ENCODE data around the gene CCNYL1.
"Not testable (repeated sequence)": the region's sequence is repeated elsewhere in the genome, so short reads cannot be mapped to it uniquely, and the experiment has no call there.

CCNYL1 gene

DNA sequence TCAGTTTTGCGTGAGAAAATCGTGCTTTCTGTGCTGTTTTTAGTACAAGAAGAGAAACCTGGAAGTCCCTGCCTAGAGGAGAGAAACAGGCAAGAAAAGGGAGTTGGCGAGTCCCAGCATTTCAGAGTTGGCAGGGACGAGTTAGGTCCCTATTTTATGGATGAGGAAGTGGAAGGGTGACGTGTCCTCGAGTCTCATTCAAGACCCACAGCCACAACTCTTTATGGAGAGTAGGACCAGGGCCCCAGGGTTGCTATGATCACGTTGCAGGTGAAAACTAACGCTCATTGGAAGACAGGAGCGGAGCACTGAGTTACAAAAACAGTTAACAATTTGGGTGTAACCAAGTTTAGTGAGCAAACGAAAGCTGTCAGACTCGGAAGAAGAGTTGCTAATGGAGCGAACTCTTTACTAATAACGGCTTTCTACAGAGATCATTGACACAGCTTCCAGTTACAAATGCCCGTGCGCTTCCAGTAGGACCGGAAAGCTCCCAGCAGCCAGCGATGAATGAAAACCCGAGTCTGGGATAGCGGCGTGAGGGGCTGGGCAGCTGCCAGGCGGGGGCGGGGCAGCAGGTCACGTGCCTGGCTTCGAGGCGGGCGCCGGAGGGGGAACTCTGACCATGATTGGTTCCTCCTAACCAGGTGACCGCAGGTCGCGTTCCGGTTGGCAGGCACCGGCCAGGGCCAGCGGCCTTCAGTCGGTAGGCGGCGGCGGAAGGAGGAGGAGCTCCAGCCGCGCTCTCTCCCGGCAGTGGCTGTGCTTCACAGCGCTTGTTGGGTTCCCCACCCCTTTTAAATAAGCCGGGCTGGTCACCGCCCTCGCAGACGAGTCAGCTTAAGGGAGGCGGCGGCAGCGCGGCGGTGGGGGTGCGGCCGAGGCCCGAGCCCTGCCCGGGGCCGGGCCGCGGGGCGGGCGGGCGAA, at the start of gene CCNYL1:
Gene CCNYL1, plus strand, starts transcription at position 827 of the 927 bp plus-strand sequence. CDS start 257 bp downstream, outside the sequence.
- DNase-seq (ENCODE audit: low read depth) = peak; percentile 96

DNA sequence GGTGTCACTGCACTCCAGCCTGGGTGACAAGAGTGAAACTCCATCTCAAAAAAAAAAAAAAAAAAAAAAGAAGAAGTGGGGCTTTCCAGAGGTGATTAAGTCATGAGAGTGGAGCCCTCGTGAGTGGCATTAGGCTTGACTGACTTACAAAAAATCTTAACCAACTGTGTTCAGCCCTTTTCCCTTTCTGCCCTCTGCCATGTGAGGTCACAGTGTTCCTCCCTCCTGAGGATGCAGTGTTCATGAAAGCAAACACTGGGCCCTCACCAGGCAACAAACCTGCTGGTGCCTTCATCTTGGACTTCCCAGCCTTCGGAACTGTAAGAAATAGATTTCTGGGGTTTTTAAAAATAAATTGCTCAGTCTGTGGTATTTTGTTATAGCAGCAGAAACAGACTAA, 49.2 kb upstream of the CCNYL1 start:
- no peak for DNase-seq (ENCODE audit: low read depth)

DNA sequence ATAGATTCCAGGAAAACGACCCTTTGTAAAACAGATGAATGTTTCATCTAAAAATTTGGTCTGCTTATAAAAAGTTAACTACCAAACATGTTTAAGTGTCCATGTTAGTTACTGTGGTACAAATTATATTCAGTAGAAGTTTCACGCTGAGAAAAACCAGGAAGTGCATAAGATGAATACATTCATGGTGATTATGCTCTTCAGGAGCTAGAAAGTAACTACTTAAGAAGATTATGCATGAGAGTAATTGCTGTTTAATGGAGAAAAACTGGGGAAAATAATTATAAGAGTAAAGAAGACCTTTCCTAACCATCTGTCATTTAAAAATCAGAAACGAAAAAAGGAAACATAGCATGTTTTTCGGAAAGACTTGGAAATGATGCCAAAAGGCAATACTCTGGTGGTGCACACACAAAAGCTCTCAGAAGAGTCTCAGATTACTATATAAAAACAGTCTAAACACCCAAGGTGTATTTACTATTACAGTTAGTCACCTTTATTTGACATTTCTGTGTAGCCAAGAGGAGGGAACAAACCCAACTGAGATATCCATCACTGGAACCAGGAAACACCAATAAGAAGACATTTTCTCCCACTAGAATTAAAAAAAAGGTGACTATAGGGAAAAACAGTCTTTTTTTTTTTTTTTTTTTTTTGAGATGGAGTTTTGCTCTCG, 47.4 kb upstream of the CCNYL1 start:
- DNase-seq (ENCODE audit: low read depth) = no peak

DNA sequence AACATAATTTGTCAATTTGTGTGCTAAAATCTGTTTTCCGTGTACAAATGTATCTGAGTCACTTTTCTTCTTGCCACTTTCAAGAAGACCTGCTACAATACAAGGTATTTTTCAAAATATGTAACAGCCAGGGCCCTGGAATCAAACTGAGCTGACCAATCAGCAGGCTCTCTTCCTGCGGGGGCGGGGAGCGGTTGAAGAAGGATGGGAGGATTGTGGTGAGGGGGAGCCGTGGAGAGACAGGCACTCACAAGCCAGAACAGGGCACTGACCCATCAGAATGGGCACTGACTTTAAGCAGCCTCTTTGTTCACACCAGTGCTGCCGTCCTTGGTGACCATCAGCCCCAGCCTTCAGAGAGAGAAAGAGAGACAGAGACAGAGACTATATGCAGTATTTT, 40.6 kb upstream of the CCNYL1 start:
- DNase-seq (ENCODE audit: low read depth) = no peak

DNA sequence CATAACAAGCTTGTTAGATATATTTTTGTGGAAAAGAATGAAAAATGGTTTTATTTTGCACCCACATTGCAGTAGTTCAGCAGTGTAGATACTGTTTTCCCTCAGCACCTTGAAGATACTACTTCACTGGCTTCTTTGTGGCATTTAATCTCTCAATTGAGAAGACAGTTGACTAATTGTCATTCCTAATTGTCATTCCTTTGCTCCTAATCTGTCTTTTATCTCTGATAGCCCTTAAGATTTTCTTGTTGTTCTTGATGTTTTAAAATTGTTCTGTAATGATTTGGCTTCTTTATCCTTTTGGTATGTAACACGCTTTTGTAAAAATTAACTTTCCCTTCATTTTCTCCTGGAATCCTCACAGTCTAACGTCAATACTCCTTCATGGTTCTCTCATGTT, 38.0 kb upstream of the CCNYL1 start:
- DNase-seq (ENCODE audit: low read depth) = no peak

DNA sequence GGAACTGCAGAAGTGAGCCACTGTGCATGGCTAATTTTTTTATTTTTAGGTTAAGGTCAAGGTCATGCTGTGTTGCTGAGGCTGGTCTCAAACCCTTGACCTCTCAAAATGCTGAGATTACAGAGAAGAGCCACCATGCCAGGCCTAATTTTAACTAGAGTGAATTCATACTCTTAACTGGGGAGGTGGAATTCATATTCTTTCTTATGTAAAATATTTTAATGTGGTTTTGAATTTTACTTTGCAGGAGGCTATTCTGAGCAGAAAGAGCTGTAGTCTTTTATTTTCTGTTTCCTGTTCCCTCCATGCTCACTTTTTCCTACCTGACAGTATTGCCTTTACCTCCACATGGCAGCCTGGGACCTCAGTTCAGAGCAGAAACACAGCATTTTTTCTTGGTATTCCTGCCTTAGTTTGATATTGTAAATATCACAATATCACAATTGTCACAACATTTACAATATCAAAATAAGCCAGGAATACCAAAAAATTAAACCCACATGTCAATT, 37.1 kb upstream of the CCNYL1 start:
- no peak for DNase-seq (ENCODE audit: low read depth)

DNA sequence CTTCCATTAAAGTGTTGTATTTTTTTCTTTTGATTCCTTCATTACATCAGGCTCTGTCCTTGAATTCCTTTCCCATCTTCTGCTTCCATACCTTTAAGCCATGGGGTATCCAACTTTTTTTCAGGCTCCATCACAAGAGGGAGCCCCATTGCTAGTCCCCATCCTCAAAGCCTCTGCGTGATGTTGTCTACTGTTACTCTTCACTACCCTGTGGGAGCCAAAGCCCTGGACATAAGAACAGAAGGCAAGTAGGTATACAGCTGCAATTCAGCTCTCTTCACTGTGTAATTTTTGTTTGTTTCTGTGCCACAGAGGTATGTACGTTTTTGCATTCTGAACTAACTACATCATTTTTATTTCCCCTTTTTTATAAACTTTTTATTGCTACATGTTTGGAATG, 36.6 kb upstream of the CCNYL1 start:
- no peak for DNase-seq (ENCODE audit: low read depth)

DNA sequence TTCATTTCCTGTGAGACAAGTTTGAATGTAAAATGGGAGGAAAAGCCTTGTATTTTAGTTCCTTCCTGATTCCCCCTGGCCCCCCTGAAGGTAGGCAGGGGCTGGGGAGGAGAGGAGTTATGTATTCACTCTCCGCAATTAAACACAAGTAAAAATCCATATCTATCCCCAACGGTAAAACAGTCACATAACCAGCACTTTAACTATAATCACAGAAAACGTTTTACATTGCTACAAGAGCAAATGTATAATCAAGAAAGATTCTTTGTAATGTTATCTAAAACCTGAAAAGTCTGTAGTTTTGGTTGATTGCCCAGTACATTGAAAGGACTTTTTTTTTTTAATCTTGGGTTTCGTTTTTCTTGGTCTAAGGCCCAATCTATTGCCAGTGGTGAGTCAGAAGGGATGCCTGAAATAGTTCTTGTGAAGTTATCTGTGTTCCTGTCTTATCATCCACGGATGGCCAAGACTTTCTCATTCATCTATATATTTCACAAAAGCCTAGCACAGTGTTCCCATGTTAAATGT, 34.5 kb upstream of the CCNYL1 start:
- DNase-seq (ENCODE audit: low read depth) = no peak

DNA sequence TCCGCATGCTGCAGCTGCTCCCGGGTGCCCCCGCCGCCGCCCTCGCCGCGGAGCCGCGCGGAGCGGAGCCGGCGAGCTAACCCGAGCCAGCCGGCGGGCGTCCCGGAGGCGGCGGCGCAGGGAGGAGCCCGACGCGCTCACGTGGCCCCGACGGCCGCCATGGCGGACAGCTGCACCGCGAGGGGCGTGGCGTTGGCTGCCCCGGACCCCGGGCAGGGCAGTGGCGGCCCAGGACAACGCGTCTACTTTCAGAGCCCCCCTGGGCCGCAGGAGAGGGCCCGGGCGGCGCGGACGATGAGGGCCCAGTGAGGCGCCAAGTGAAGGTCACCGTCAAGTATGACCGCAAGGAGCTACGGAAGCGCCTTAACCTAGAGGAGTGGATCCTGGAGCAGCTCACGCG, 30.0 kb upstream of the CCNYL1 start:
- no peak for DNase-seq (ENCODE audit: low read depth)

DNA sequence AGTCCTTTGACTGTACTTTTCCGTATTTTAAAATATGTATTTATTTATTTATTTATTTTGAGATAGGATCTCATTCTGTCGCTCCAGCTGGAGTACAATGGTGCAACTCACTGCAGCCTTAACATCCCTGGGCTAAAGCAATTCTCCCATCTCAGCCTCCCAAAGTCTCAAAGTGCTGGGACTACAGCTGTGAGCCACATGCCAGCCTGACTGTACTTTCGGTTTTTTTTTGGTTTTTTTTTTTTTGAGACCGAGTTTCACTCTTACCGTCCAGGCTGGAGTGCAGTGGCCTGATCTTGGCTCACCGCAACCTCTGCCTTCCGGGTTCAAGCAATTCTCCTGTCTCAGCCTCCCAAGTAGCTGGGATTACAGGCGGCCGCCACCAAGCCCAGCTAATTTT, 28.9 kb upstream of the CCNYL1 start:
- no peak for DNase-seq (ENCODE audit: low read depth)

DNA sequence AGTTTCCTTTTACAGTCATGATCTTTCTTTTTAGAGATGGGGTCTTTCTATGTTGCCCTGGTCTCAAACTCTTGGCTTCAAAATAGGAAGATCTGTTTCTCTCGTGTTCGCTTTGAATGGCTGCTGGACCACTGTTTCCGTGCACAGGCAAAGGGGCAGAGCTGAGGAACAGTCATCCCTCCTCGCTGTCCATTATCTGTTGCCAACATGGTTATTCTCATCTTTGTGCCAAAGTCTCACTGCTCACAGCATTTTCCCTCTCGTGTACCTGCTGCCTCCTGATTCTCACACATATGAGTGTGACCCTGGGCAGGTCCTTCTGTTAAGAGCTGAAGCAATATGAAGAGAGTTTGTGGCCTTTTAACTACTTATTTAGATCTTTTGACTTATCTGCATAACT, 28.0 kb upstream of the CCNYL1 start:
- no peak for DNase-seq (ENCODE audit: low read depth)

DNA sequence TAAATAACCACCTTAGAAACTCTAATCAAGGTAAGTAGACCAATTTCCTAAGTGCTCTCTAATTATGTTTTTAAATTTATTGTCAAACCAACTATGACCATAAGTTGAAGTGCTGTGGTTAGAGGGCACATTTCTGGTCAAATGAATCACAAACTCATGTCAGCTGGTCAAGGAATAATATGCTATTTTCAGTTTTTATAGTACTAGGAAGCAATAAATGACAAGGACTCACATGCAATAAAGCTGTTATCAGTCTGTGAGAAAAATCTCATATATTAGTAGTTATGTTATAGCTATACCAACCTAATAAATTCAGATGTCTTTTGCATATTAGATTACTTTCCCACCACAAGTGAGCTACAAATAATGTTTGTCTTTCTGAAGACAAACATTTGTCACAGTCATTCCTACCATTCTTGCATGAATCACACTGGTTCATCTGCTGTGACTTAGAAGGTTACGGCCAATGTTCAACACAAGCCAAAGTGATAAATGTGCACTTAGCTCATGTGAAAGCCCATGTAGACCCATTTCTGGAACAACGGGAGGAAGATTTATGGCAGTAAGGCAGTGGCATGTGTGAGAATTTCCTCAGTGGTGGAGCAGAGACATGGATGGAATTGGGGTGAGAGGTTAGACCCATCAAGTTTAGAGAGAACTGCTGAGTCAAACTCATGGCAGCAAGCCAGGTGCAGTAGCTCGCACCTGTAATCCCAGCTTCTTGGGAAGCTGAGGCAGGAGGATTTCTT, 27.4 kb upstream of the CCNYL1 start:
- DNase-seq (ENCODE audit: low read depth) = no peak

DNA sequence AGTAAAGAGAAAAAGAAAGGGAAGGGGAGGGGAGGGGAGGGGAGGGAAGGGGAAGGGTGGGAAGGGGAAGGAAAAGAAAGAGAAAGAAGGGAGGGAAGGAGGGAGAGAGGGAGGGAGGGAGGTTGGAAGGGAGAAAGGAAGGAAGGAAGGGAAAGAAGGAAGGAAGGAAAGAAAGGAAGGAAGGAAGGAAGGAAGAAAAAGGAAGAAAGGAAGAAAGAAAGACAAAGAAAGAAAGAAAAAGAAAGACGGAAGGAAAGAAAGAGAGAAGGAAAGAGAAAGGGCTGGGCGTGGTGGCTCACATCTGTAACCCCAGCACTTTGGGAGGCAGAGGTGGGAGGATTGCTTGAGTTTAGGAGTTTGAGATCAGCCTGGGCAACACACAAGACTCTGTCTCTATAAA, 24.6 kb upstream of the CCNYL1 start:
- DNase-seq (ENCODE audit: low read depth) = no peak

DNA sequence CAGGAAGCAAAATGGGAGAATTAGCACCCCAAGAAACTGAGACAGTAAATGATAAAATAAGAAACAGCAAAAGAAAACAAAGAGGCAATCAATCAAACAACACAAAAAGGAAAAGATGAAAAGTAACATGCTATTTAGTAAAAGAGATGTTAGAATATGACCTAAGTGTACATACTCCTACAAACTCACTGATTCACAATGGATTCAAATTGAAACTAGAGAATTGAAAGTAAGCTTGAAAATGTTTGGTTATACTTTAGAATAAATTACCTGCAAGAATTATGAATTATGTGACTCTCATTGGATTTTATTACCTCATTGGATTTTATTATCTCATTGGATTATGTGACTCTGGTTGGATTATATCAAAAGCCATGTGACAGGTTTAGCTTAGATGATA, 22.8 kb upstream of the CCNYL1 start:
- DNase-seq (ENCODE audit: low read depth) = no peak

DNA sequence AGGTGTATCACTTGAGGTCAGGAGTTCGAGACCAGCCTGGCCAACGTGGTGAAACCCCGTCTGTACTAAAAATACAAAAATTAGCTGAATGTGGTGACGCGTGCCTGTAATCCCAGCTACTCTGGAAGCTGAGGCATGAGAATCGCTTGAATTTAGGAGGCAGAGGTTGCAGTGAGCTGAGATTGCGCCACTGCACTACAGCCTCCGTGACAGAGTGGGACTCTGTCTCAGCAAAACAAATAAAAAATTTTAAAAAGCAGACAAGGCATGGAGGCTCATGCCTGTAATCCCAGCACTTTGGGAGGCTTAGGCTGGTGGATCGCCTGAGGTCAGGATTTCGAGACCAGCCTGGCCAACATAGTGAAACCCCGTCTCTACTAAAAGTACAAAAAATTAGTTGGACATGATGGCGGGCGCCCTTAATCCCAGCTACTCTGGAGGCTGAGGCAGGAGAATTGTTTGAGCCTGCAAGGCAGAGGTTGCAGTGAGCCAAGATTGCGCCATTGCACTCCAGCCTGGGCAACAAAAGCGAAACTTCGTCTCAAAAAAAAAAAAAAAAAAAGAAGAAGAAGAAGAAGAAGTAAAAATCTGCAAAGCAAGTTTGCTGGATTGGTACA, 20.5 kb upstream of the CCNYL1 start:
- not testable (repeated sequence) for DNase-seq (ENCODE audit: low read depth)

DNA sequence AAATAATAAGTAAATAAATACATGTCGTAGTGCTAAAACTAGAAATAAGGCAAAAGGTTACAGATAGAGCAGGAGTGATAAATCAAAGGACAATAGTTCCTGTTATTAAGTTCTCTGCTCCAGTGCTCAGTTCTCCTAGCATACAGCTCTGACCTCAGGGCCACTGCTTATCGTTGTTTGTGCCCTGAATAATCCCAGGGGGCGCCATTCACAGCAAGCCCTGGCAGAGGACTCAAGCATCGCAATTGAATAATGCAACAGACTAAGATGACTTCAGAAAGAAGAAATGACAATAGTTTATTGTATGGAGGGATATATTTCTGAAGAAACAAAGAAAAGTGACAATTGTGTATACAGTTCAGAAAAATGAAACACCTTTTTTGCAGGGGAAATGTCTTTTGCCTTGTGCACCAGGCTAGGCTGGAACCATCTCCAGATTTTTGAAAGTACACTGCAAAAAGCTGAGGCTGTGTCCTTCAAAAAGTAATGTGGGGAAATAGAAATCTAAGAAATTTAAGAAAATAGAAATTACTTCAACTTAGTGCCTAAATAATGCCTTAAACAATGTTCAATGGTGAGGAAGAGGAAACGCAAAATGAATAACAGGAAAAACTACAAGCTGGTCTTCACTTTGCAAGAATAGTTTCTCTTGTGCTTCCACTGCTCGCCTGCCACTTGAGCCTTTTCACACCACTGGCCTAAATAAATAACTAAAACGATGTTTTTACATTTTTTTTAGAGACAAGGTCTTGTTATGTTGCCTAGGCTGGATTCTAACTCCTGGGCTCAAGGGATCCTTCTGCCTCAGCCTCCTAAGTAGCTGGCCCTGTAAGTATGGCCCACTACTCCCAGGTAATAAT, 19.0 kb upstream of the CCNYL1 start:
- DNase-seq (ENCODE audit: low read depth) = no peak

DNA sequence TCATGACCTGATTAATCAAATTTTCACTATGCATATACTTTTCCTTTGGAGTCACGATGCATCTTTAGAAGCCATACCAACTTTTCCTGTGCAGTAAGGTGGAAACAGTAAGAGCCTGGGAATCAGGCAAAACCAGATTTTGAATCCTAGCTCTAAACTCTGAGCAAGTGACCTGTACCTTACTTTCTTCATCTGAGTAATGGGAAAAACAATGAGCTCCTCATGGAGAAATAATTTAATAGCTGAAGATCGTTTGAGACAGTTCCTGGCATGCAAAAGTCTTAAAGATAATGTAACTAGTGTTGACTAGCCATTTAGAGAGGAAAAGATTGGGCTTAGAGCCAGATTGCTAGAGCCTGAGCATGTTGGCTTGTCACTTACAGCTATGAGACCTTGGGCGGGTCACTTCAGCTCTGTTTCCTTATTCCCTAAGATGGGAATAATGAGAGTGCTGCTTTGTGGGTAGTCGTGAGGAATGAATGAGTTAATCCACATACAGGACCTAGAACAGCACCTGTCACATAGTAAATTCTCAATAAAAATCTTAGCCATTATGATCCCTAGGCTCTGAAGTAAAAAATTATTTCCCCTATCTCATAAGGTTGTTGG, 17.7 kb upstream of the CCNYL1 start:
- no peak for DNase-seq (ENCODE audit: low read depth)

DNA sequence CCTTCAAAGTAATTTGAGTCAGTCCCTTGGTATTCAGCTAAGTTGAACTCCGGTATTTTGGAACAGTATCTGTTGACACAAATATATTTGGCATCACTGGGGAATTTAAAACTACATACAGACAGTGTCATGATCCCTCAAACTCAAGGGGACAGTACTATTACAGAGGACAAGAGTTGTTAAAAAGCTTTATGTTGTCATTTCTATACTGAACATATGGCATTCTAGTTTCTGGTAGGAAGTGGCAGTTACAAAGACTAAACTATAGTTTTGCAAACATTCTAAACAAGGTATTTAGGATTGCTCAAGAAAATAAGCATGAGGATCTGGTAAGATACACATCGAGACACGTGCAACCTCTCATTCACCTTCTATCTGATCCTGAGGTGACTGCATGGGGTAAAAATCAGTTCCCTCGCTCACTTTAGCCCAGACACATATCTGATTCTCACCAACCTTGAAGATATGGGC, 16.6 kb upstream of the CCNYL1 start:
- DNase-seq (ENCODE audit: low read depth) = no peak

DNA sequence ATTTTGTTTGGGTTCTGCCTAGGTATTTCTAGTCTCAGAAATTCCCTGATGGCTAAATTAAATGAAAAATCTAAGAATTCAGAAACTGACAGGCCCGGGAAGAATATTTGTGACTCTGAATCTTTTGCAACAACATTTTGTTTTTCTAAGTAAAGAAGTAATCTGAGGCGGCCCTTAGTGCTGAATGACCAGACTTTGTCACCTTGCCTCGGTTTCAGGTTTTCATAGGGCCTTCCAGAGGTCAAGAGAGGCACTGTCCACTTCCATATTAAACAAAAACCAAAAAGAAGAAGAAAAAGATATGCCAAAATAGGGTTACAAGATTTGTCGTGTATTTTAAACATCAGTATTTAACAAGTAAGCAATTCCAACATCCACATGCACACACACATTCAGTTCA, 16.1 kb upstream of the CCNYL1 start:
- DNase-seq (ENCODE audit: low read depth) = no peak

DNA sequence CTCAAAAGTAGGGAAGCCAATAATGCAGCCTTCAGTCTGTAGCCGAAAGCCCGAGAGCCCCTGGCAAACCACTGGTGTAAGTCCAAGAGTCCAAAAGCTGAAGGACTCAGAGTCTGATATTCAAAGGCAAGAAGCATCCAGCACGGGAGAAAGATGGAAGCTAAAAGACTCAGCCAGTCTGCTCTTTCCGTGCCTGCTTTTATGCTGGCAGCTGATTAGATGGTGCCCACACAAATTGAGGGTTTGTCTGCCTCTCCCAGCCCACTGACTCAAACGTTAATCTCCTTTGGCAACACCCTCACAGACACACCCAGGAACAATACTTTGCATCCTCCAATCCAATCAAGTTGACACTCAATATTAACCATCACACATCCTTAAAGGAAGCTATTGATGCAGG, 14.5 kb upstream of the CCNYL1 start:
- DNase-seq (ENCODE audit: low read depth) = not testable (repeated sequence)

Measured in stimulated activated CD8-positive, alpha-beta memory T cell treated with anti-CD3 and anti-CD28 coated beads, Interleukin-12 subunit alpha, Interleukin-12 subunit beta, amount 100 ng/mL, for 4 hours (primary cell).